ENCODE results near the gene ACTL7A.

ACTL7A gene

DNA sequence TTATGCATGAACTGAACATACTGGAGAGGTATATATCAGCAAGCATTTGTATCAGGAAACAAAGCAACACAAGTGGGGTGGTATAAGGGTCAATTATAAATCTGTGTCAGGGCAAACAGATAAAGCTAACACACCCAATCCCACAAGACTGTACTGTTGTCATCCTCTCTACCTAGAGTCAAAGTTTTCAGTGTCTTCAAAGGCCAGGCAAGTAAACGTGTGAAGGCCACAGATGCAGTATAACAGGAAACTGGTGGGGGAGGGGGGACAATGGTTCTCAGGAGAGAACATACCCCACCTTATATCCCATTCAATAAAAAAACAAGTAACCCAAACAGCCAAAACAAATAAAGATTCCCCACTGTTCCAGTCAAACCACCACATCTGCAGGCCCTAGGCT, 49.8 kb downstream of the ACTL7A start:
- Histone ChIP-seq H3K4me3 (replicated peaks; ENCODE audit: insufficient read depth, low read length) (no peak overlapping the region), H3K27ac (replicated peaks) (no peak overlapping the region), H3K27me3 (ENCODE audit: insufficient read depth, poor library complexity, severe bottlenecking) (no peaks in the 10 kb centered on the region)
- DNase-seq (ENCODE audit: low read depth in 1 of 2, low spot score in 1 of 2): no peak
- TF ChIP-seq GABPA (IDR thresholded peaks at IDR 0.05; ENCODE audit: low read depth) (no peak), POLR2AphosphoS5 (IDR thresholded peaks at IDR 0.05; ENCODE audit: low read depth) (no peak), SPI1 (IDR thresholded peaks at IDR 0.05; ENCODE audit: borderline replicate concordance, low read depth) (no peak)
- TF ChIP-seq, protein P1, sequence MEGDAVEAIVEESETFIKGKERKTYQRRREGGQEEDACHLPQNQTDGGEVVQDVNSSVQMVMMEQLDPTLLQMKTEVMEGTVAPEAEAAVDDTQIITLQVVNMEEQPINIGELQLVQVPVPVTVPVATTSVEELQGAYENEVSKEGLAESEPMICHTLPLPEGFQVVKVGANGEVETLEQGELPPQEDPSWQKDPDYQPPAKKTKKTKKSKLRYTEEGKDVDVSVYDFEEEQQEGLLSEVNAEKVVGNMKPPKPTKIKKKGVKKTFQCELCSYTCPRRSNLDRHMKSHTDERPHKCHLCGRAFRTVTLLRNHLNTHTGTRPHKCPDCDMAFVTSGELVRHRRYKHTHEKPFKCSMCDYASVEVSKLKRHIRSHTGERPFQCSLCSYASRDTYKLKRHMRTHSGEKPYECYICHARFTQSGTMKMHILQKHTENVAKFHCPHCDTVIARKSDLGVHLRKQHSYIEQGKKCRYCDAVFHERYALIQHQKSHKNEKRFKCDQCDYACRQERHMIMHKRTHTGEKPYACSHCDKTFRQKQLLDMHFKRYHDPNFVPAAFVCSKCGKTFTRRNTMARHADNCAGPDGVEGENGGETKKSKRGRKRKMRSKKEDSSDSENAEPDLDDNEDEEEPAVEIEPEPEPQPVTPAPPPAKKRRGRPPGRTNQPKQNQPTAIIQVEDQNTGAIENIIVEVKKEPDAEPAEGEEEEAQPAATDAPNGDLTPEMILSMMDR (IDR thresholded peaks at IDR 0.05; ENCODE audit: insufficient read depth, low read length): no peak
- TF ChIP-seq, protein P2, sequence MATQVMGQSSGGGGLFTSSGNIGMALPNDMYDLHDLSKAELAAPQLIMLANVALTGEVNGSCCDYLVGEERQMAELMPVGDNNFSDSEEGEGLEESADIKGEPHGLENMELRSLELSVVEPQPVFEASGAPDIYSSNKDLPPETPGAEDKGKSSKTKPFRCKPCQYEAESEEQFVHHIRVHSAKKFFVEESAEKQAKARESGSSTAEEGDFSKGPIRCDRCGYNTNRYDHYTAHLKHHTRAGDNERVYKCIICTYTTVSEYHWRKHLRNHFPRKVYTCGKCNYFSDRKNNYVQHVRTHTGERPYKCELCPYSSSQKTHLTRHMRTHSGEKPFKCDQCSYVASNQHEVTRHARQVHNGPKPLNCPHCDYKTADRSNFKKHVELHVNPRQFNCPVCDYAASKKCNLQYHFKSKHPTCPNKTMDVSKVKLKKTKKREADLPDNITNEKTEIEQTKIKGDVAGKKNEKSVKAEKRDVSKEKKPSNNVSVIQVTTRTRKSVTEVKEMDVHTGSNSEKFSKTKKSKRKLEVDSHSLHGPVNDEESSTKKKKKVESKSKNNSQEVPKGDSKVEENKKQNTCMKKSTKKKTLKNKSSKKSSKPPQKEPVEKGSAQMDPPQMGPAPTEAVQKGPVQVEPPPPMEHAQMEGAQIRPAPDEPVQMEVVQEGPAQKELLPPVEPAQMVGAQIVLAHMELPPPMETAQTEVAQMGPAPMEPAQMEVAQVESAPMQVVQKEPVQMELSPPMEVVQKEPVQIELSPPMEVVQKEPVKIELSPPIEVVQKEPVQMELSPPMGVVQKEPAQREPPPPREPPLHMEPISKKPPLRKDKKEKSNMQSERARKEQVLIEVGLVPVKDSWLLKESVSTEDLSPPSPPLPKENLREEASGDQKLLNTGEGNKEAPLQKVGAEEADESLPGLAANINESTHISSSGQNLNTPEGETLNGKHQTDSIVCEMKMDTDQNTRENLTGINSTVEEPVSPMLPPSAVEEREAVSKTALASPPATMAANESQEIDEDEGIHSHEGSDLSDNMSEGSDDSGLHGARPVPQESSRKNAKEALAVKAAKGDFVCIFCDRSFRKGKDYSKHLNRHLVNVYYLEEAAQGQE (IDR thresholded peaks at IDR 0.05; ENCODE audit: insufficient replicate concordance, low read depth): no peak
